ENCODE data around the gene MID1. TPM values are rescaled to one million over a fixed set of nuclear protein-coding genes. Genes with fewer than 3 reads are reported as not detected.

MID1 gene
- total RNA-seq, 1 donor from 2014 or later, result 0.34 TPM

- Mint-ChIP-seq H3K4me3 (ENCODE audit: low read depth) (no peak overlapping the region), H3K4me1 (ENCODE audit: low read depth) (no peaks in the 10 kb centered on the region), H3K27ac (no peak overlapping the region), H3K36me3 (ENCODE audit: low read depth) (no peaks in the 10 kb centered on the region), H3K9me3 (no peaks in the 10 kb centered on the region), H3K27me3 (ENCODE audit: low read depth) (no peaks in the 10 kb centered on the region)
- no peak for DNase-seq (ENCODE audit: low spot score)
- intact Hi-C loops (cut with micrococcal nuclease), result no loop called here
Measured at GRCh38 chrX:10633722-10634121, 13.3 kb upstream of the MID1 start.

GRCh38 chrX:10631416-10632145, 11.2 kb upstream of the MID1 start:
- intact Hi-C loops (cut with micrococcal nuclease), result no loop called here
- Mint-ChIP-seq H3K27ac (no peak overlapping the region), H3K36me3 (ENCODE audit: low read depth) (no peaks in the 10 kb centered on the region), H3K27me3 (ENCODE audit: low read depth) (no peaks in the 10 kb centered on the region), H3K9me3 (no peaks in the 10 kb centered on the region), H3K4me1 (ENCODE audit: low read depth) (no peaks in the 10 kb centered on the region), H3K4me3 (ENCODE audit: low read depth) (no peak overlapping the region)
- no peak for DNase-seq (ENCODE audit: low spot score)

DNA sequence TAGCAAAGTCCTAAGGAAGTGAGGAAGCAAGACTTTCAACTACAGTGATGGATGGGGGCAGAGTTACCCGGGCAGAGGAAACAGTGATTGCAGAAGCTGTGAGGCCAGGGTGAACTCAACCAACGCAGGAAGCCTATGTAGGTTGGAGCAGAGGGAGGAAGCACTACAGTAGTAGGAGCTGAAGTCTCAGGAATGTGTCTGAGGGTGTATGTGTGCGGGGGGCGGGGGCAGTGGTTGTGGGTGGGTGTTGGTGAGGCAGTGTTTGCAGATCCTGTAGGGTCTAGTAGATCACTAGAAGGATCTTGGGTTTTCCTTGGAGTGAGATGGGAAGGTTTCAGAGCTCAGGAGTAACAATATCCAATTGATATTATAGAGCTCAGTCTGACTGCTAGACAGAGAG, 9.9 kb upstream of the MID1 start:
- Mint-ChIP-seq H3K27ac (no peak overlapping the region), H3K4me3 (ENCODE audit: low read depth) (no peak overlapping the region), H3K4me1 (ENCODE audit: low read depth) (no peaks in the 10 kb centered on the region), H3K9me3 (no peaks in the 10 kb centered on the region), H3K36me3 (ENCODE audit: low read depth) (no peaks in the 10 kb centered on the region), H3K27me3 (ENCODE audit: low read depth) (no peaks in the 10 kb centered on the region)
- no peak for DNase-seq (ENCODE audit: low spot score)
- intact Hi-C loops (cut with micrococcal nuclease), result no loop called here

- Mint-ChIP-seq H3K27me3 (ENCODE audit: low read depth) (no peaks in the 10 kb centered on the region), H3K36me3 (ENCODE audit: low read depth) (no peaks in the 10 kb centered on the region), H3K4me1 (ENCODE audit: low read depth) (no peaks in the 10 kb centered on the region), H3K9me3 (no peaks in the 10 kb centered on the region), H3K4me3 (ENCODE audit: low read depth) (no peak overlapping the region), H3K27ac (no peak overlapping the region)
- DNase-seq (ENCODE audit: low spot score), result no peak
- intact Hi-C loops (cut with micrococcal nuclease), result no loop called here
Measured at GRCh38 chrX:10629905-10630304, 9.5 kb upstream of the MID1 start.

- DNase-seq (ENCODE audit: low spot score), result no peak
- Mint-ChIP-seq H3K36me3 (ENCODE audit: low read depth) (no peaks in the 10 kb centered on the region), H3K27ac (no peak overlapping the region), H3K4me1 (ENCODE audit: low read depth) (no peaks in the 10 kb centered on the region), H3K27me3 (ENCODE audit: low read depth) (no peaks in the 10 kb centered on the region), H3K9me3 (no peaks in the 10 kb centered on the region), H3K4me3 (ENCODE audit: low read depth) (no peak overlapping the region)
- intact Hi-C loops (cut with micrococcal nuclease), result no loop called here
Measured at GRCh38 chrX:10628906-10629305, 8.5 kb upstream of the MID1 start.

- Mint-ChIP-seq H3K36me3 (ENCODE audit: low read depth) (no peaks in the 10 kb centered on the region), H3K4me1 (ENCODE audit: low read depth) (peaks cover 7% of the 10 kb centered on the region), H3K27me3 (ENCODE audit: low read depth) (peaks cover 32% of the 10 kb centered on the region), H3K27ac (no peak overlapping the region), H3K4me3 (ENCODE audit: low read depth) (no peak overlapping the region), H3K9me3 (no peaks in the 10 kb centered on the region)
- intact Hi-C loops (cut with micrococcal nuclease), result no loop called here
- DNase-seq (ENCODE audit: low spot score), result no peak
Measured at GRCh38 chrX:10622197-10622596, 1.8 kb upstream of the MID1 start.

- H3K27me3 Mint-ChIP-seq (ENCODE audit: low read depth), result peaks cover 35% of the 10 kb centered on the region
- H3K9me3 Mint-ChIP-seq, result no peaks in the 10 kb centered on the region
- intact Hi-C loops (cut with micrococcal nuclease), result no loop called here
- peaks cover 7% of the 10 kb centered on the region for H3K4me1 Mint-ChIP-seq (ENCODE audit: low read depth)
- H3K36me3 Mint-ChIP-seq (ENCODE audit: low read depth), result no peaks in the 10 kb centered on the region
- no peak overlapping the region for H3K27ac Mint-ChIP-seq
- no peak overlapping the region for H3K4me3 Mint-ChIP-seq (ENCODE audit: low read depth)
- no peak for DNase-seq (ENCODE audit: low spot score)
Measured at GRCh38 chrX:10619425-10620046, 849 bp downstream of the MID1 start.

- H3K27ac Mint-ChIP-seq, result no peak overlapping the region
- H3K27me3 Mint-ChIP-seq (ENCODE audit: low read depth), result peaks cover 35% of the 10 kb centered on the region
- intact Hi-C loops (cut with micrococcal nuclease), result no loop called here
- H3K9me3 Mint-ChIP-seq, result no peaks in the 10 kb centered on the region
- H3K4me1 Mint-ChIP-seq (ENCODE audit: low read depth), result peaks cover 7% of the 10 kb centered on the region
- no peak overlapping the region for H3K4me3 Mint-ChIP-seq (ENCODE audit: low read depth)
- H3K36me3 Mint-ChIP-seq (ENCODE audit: low read depth), result no peaks in the 10 kb centered on the region
- DNase-seq (ENCODE audit: low spot score), result no peak
Measured at GRCh38 chrX:10618961-10619360, 1.4 kb downstream of the MID1 start.

DNA sequence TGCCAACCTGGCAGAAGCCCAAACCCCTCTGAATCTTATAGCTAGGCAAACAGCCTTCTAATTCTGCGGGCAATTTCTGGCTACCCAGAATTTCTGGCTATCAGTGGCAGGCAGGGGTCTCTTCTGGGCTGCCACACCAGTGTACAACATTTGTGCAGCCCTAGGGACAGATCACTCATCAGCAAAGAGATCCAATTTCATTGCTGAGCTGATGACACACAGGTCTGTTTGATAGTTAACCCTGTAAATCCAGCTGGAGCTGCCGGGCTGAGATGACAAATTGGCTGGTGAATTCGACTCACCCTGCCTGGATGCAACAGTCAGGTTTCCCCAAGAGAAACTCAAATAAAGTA, 2.4 kb downstream of the MID1 start:
- DNase-seq (ENCODE audit: low spot score), result no peak
- H3K27me3 Mint-ChIP-seq (ENCODE audit: low read depth), result peaks cover 35% of the 10 kb centered on the region
- H3K36me3 Mint-ChIP-seq (ENCODE audit: low read depth), result no peaks in the 10 kb centered on the region
- peaks cover 7% of the 10 kb centered on the region for H3K4me1 Mint-ChIP-seq (ENCODE audit: low read depth)
- no peaks in the 10 kb centered on the region for H3K9me3 Mint-ChIP-seq
- no peak overlapping the region for H3K4me3 Mint-ChIP-seq (ENCODE audit: low read depth)
- intact Hi-C loops (cut with micrococcal nuclease), result no loop called here
- H3K27ac Mint-ChIP-seq, result no peak overlapping the region

GRCh38 chrX:10617186-10617998, 3.0 kb downstream of the MID1 start:
- Mint-ChIP-seq H3K9me3 (no peaks in the 10 kb centered on the region), H3K27ac (no peak overlapping the region), H3K27me3 (ENCODE audit: low read depth) (peaks cover 34% of the 10 kb centered on the region), H3K4me1 (ENCODE audit: low read depth) (peaks cover 7% of the 10 kb centered on the region), H3K36me3 (ENCODE audit: low read depth) (no peaks in the 10 kb centered on the region), H3K4me3 (ENCODE audit: low read depth) (no peak overlapping the region)
- intact Hi-C loops (cut with micrococcal nuclease), result no loop called here
- DNase-seq (ENCODE audit: low spot score), result no peak

DNA sequence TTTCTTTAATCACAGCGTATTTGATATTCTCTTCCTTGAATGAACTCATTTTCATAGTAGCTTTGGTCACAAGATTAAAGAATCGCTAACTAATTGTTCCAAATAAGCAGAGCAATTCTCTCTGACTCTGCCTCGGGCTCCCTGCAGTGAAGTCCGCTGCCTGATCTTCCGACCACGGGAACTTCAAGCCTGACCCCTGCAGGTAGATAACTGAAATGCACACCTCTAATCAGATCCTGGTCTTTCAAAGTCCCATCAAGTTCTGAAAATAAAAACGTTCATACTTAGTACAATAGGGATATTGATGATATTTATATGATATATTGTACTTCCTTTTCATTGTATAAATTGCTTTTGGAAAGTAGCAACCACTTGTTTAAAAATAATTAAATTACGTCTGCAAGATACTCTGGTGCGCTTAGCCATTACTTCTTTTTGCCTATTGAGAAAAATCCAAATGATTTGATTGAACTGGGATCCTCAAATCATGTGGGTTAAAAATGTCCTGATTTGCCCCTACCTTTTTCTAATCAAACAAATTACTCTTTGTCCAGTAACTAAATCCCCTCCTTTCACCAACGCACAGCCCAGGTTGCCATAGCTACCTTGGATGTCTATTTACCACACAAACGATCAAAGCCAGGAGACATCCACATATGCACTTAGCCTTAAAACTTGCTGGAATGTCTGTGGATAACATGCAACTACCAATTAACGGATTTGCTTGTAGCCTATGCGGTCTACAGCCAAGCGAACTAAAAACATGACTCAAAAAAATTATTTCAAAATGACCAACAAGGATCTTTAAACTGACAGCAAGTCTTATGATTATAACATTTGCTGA, 4.2 kb downstream of the MID1 start:
- H3K36me3 Mint-ChIP-seq (ENCODE audit: low read depth), result no peaks in the 10 kb centered on the region
- H3K9me3 Mint-ChIP-seq, result no peaks in the 10 kb centered on the region
- peaks cover 32% of the 10 kb centered on the region for H3K27me3 Mint-ChIP-seq (ENCODE audit: low read depth)
- DNase-seq (ENCODE audit: low spot score), result no peak
- intact Hi-C loops (cut with micrococcal nuclease), result no loop called here
- no peak overlapping the region for H3K4me3 Mint-ChIP-seq (ENCODE audit: low read depth)
- H3K27ac Mint-ChIP-seq, result no peak overlapping the region
- peaks cover 7% of the 10 kb centered on the region for H3K4me1 Mint-ChIP-seq (ENCODE audit: low read depth)

DNA sequence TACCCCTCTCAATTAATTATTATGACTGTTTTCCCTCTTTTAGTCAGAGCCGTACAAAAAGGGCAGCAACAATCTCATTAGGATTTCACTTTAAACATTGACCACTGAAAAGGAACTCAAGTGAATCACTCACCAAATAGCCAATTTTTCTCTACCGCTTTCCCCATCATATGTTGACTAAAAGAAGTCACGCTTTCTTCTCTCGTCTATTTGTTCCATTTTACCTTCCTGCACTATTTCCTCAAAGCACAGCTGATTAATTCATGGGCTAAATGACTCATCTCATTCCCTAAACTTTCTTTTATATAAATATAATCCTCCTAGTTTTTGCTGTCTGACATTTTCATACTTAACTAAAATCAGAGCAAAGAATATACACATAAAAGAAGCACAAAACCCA, 8.2 kb downstream of the MID1 start:
- Mint-ChIP-seq H3K27ac (no peak overlapping the region), H3K4me3 (ENCODE audit: low read depth) (no peak overlapping the region), H3K4me1 (ENCODE audit: low read depth) (no peaks in the 10 kb centered on the region), H3K27me3 (ENCODE audit: low read depth) (peaks cover 4% of the 10 kb centered on the region), H3K36me3 (ENCODE audit: low read depth) (no peaks in the 10 kb centered on the region), H3K9me3 (no peaks in the 10 kb centered on the region)
- DNase-seq (ENCODE audit: low spot score), result no peak
- intact Hi-C loops (cut with micrococcal nuclease), result no loop called here
